ENCODE measurements around the gene UCHL1. TPM values are rescaled to one million over a fixed set of nuclear protein-coding genes. Genes with fewer than 3 reads are reported as not detected.

The UCHL1 gene
- total RNA-seq, 2 donors from 2014 or later, result 36.8 to 126 TPM

- Histone ChIP-seq H3K9me3 (no peaks in the 10 kb centered on the region), H3K36me3 (no peaks in the 10 kb centered on the region), H3K27ac (peak overlapping the region; percentile 86 to 96), H3K4me3 (peak overlapping the region; percentile 59 to 62), H3K4me1 (peaks cover 0 to 48% of the 10 kb centered on the region in 2 donors), H3K27me3 (no peaks in the 10 kb centered on the region)
- no peak for DNase-seq (ENCODE audit: low spot score)
- no peak for TF ChIP-seq CTCF (IDR thresholded peaks at IDR 0.05)
Measured at GRCh38 chr4:41215969-41216293, 40.8 kb upstream of the UCHL1 start.

- TF ChIP-seq CTCF (IDR thresholded peaks at IDR 0.05), result peak in 1 of 2 donors; percentile 57
- Histone ChIP-seq H3K27me3 (no peaks in the 10 kb centered on the region), H3K4me3 (peak overlapping the region; percentile 59 to 62), H3K36me3 (no peaks in the 10 kb centered on the region), H3K9me3 (no peaks in the 10 kb centered on the region), H3K27ac (peak overlapping the region; percentile 86 to 96), H3K4me1 (peaks cover 0 to 43% of the 10 kb centered on the region in 2 donors)
- no peak for DNase-seq (ENCODE audit: low spot score)
Measured at GRCh38 chr4:41216294-41217019, 40.3 kb upstream of the UCHL1 start.

GRCh38 chr4:41217020-41217333, 39.8 kb upstream of the UCHL1 start:
- Histone ChIP-seq H3K4me1 (peaks cover 0 to 38% of the 10 kb centered on the region in 2 donors), H3K36me3 (no peaks in the 10 kb centered on the region), H3K27me3 (no peaks in the 10 kb centered on the region), H3K27ac (peak overlapping the region; percentile 86 to 96), H3K9me3 (no peaks in the 10 kb centered on the region), H3K4me3 (peak overlapping the region; percentile 59 to 62)
- DNase-seq (ENCODE audit: low spot score), result no peak
- no peak for TF ChIP-seq CTCF (IDR thresholded peaks at IDR 0.05)

DNA sequence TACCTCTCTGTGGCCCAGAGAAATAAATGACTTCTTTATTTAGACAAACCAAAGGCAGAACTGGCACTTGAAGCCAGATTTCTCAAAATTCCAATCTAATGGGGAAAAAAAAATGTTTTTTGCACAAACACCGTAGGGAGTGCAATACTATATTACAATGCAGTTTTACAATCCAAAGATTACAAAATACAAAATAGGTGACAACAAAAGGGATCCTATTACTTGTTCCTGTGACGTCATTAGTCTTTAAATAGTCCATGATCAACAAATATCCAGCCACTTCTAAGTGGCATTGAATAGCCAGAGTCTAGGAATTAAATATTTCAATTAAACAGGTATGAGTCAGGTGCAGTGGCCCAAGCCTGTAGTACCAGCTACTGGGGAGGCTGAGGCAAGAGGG, 39.4 kb upstream of the UCHL1 start:
- Histone ChIP-seq H3K9me3 (no peaks in the 10 kb centered on the region), H3K36me3 (no peaks in the 10 kb centered on the region), H3K27me3 (no peaks in the 10 kb centered on the region), H3K27ac (peak overlapping the region; percentile 86 to 96), H3K4me1 (peaks cover 0 to 34% of the 10 kb centered on the region in 2 donors), H3K4me3 (no peak overlapping the region)
- no peak for TF ChIP-seq CTCF (IDR thresholded peaks at IDR 0.05)
- DNase-seq (ENCODE audit: low spot score), result no peak

- H3K4me3 ChIP-seq, result no peak overlapping the region
- H3K9me3 ChIP-seq, result no peaks in the 10 kb centered on the region
- H3K36me3 ChIP-seq, result no peaks in the 10 kb centered on the region
- no peak for DNase-seq (ENCODE audit: low spot score)
- no peak for TF ChIP-seq CTCF (IDR thresholded peaks at IDR 0.05)
- no peaks in the 10 kb centered on the region for H3K27me3 ChIP-seq
- peaks cover 0 to 26% of the 10 kb centered on the region in 2 donors for H3K4me1 ChIP-seq
- H3K27ac ChIP-seq, result no peak overlapping the region
Measured at GRCh38 chr4:41218703-41219102, 38.0 kb upstream of the UCHL1 start.

GRCh38 chr4:41219421-41219950, 37.2 kb upstream of the UCHL1 start:
- no peak overlapping the region for H3K4me3 ChIP-seq
- H3K27ac ChIP-seq, result no peak overlapping the region
- TF ChIP-seq CTCF (IDR thresholded peaks at IDR 0.05), result no peak
- DNase-seq (ENCODE audit: low spot score), result no peak
- no peaks in the 10 kb centered on the region for H3K27me3 ChIP-seq
- peaks cover 0 to 26% of the 10 kb centered on the region in 2 donors for H3K4me1 ChIP-seq
- H3K9me3 ChIP-seq, result no peaks in the 10 kb centered on the region
- no peaks in the 10 kb centered on the region for H3K36me3 ChIP-seq

Data from right atrium auricular region (tissue), 2 donors.